HUES64 (cell line): Measurements from ENCODE around the gene DNAH17.

Experiments used
- H3K27ac ChIP-seq: 2 replicates; pipeline ENCODE4 v1.7.0; 2013; ENCODE audit warnings: low read depth, low read length, inconsistent platforms
- H3K27me3 ChIP-seq: 2 replicates; pipeline ENCODE4 v1.6.1; 2013; ENCODE audit warnings: mild to moderate bottlenecking, low read length; ENCODE audit not compliant: insufficient read depth
- H3K36me3 ChIP-seq: 2 replicates; pipeline ENCODE4 v1.6.1; 2013; ENCODE audit warnings: mild to moderate bottlenecking, low read length; ENCODE audit not compliant: insufficient read depth
- H3K4me1 ChIP-seq: 2 replicates; pipeline ENCODE4 v1.6.1; 2013; ENCODE audit warnings: mild to moderate bottlenecking, low read length, moderate library complexity; ENCODE audit not compliant: insufficient read depth
- H3K4me3 ChIP-seq: 2 replicates; pipeline ENCODE4 v1.5.1; 2013; ENCODE audit warnings: mild to moderate bottlenecking, low read length, moderate library complexity
- H3K9ac ChIP-seq: 2 replicates; pipeline ENCODE4 v1.6.1; 2013; ENCODE audit warnings: mild to moderate bottlenecking, low read depth, low read length
- H3K9me3 ChIP-seq: 2 replicates; pipeline ENCODE4 v1.6.1; 2013; ENCODE audit warnings: low read depth, low read length; ENCODE audit not compliant: insufficient read depth
- WGBS: fragments of 150-250, 120-280 bp; methylation state at CpG from one replicate; pipeline ENCODE4 v1.1.7; 2013; ENCODE audit warnings: missing lambda C conversion rate; 5-methylcytosine and 5-hydroxymethylcytosine counted together

The DNAH17 gene

DNA sequence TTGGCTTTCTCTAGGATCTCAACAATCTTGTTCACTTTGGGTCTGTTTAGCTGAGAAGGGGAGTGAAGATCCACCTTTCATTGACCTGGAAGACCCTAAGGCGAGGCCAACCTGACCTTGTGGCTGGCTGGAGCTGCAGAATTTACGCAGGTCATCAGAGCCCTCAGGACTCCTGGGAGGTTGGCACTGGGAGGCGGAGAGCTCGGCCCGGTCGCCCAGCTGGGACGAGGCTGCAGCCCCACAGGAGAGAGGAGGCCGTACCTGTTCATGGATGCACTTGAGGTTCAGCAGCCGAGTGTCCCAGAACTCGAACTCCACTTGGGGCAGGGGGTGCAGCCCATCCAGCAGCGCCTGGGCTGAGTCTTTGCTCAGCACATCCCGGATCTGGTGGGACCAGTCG lies 5.9 kb downstream of the DNAH17 start:
- 93% methylated on average over 13 of the region's 13 CpGs for WGBS
- Histone ChIP-seq H3K27me3 (no peaks in the 10 kb centered on the region), H3K9me3 (no peaks in the 10 kb centered on the region), H3K4me3 (no peak overlapping the region), H3K27ac (no peak overlapping the region), H3K36me3 (no peaks in the 10 kb centered on the region), H3K4me1 (no peaks in the 10 kb centered on the region; the same call in 1 of the 2 replicates), H3K9ac (no peak overlapping the region)

- no peaks in the 10 kb centered on the region for H3K27me3 ChIP-seq
- WGBS, result 90% methylated on average over 16 of the region's 16 CpGs
- H3K27ac ChIP-seq, result no peak overlapping the region
Measured at GRCh38 chr17:78568494-78569115, 8.6 kb downstream of the DNAH17 start.

DNA sequence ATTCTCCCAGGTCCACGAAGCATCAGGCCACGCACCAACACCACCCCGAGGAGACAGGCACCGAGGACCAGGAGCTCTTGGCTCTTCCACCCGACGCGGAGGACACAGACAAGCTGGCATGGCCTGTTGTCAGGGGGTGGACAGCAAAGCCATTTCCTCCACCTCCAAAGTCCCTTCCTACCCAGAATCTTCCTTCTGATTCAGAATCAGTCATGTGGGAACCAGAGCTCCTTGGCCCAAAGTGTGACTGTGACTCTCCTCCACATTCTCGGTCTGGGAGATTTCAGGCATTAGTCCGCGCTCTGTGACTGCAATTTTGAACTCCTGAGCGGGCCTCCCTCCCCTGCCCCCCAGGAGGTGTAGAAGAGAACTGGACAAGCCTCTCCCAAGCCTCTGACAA lies 9.2 kb downstream of the DNAH17 start:
- WGBS, result 90% methylated on average over 11 of the region's 11 CpGs
- no peak overlapping the region for H3K27ac ChIP-seq
- no peaks in the 10 kb centered on the region for H3K36me3 ChIP-seq
- no peaks in the 10 kb centered on the region for H3K9me3 ChIP-seq
- H3K27me3 ChIP-seq, result no peaks in the 10 kb centered on the region
- no peaks in the 10 kb centered on the region for H3K4me1 ChIP-seq
- H3K9ac ChIP-seq, result no peak overlapping the region
- H3K4me3 ChIP-seq, result no peak overlapping the region

More at GRCh38 chr17:78568494-78569115, 8.6 kb downstream of the DNAH17 start:
- H3K9ac ChIP-seq, result no peak overlapping the region
- no peaks in the 10 kb centered on the region for H3K36me3 ChIP-seq
- H3K9me3 ChIP-seq, result no peaks in the 10 kb centered on the region
- no peaks in the 10 kb centered on the region for H3K4me1 ChIP-seq
- H3K4me3 ChIP-seq, result no peak overlapping the region

- no peaks in the 10 kb centered on the region for H3K36me3 ChIP-seq
- H3K4me1 ChIP-seq, result no peaks in the 10 kb centered on the region
- 92% methylated on average over 10 of the region's 10 CpGs for WGBS
- H3K27me3 ChIP-seq, result no peaks in the 10 kb centered on the region
- no peak overlapping the region for H3K27ac ChIP-seq
- no peak overlapping the region for H3K9ac ChIP-seq
- no peaks in the 10 kb centered on the region for H3K9me3 ChIP-seq
- H3K4me3 ChIP-seq, result no peak overlapping the region
Measured at GRCh38 chr17:78566947-78567346, 10.2 kb downstream of the DNAH17 start.

- no peaks in the 10 kb centered on the region for H3K36me3 ChIP-seq
- no peaks in the 10 kb centered on the region for H3K27me3 ChIP-seq
- no peak overlapping the region for H3K27ac ChIP-seq
- H3K9ac ChIP-seq, result no peak overlapping the region
- 93% methylated on average over 21 of the region's 22 CpGs for WGBS
- H3K4me3 ChIP-seq, result no peak overlapping the region
- H3K9me3 ChIP-seq, result no peaks in the 10 kb centered on the region
- H3K4me1 ChIP-seq, result no peaks in the 10 kb centered on the region
Measured at GRCh38 chr17:78563189-78564145, 13.7 kb downstream of the DNAH17 start.

DNA sequence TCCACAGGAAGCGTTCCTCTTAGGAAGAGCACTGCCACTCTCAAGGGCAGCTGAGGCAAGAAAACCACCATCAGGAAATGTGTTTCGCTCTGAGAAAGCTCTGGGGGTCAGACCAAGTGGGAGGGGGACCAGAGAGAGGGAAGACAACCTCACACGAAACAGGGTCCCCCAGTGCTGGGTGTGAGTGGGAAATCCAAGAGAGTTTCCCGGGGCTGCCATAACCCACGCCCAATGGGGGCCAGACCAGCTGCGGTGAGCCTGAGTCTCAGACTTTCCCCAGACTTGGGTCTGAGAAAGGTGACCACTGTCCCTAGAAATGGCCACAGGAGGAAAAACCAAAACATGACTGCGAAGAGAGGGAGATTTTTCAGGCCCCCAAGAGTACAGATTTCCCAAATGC lies 14.5 kb downstream of the DNAH17 start:
- no peak overlapping the region for H3K4me3 ChIP-seq
- H3K27ac ChIP-seq, result no peak overlapping the region
- no peak overlapping the region for H3K9ac ChIP-seq
- H3K27me3 ChIP-seq, result no peaks in the 10 kb centered on the region
- no peaks in the 10 kb centered on the region for H3K36me3 ChIP-seq
- H3K9me3 ChIP-seq, result no peaks in the 10 kb centered on the region
- 95% methylated on average over 7 of the region's 7 CpGs for WGBS
- H3K4me1 ChIP-seq, result no peaks in the 10 kb centered on the region

DNA sequence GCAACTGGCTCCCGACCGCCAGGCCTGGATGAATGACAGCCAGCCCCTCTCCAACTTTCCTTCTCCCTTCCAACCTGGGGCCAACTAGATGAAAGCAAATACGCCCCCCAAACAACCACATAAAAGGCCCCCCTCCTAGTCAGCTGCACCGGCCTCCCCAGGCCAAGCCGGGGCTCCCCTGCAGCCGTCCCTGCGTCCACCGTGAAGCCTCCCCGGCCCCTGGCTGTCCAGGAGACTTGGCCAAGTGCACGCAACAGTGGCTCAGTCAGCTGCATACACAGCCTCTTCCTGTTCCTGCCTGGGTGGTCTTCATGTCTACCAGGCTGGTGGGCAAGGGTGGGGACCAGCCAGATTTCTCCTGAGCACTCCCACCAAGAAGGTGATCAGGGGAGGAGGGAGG lies 16.0 kb downstream of the DNAH17 start:
- no peak overlapping the region for H3K9ac ChIP-seq
- no peaks in the 10 kb centered on the region for H3K36me3 ChIP-seq
- no peak overlapping the region for H3K4me3 ChIP-seq
- no peaks in the 10 kb centered on the region for H3K27me3 ChIP-seq
- H3K9me3 ChIP-seq, result no peaks in the 10 kb centered on the region
- H3K27ac ChIP-seq, result no peak overlapping the region
- WGBS, result 87% methylated on average over 10 of the region's 10 CpGs
- no peaks in the 10 kb centered on the region for H3K4me1 ChIP-seq

DNA sequence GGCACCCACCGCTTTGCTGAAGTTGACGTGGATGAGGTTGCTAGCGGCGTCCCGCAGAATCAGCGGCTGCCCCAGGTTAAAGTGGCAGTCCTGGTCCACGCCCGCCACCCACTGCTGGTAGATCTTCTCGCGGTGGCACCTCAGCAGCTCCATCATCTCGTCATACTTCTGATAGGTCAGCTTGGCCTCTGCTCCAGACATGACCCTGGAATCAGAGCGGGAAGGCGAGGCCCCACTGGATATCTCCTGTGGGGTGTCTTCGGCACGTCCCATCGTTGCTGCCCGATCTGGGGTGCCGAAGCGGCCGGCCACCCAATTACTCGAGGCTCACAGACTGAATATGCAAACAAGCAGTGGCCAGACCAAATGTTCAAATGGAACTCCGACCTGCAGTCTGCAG lies 16.5 kb downstream of the DNAH17 start:
- Histone ChIP-seq H3K9me3 (no peaks in the 10 kb centered on the region), H3K36me3 (no peaks in the 10 kb centered on the region), H3K27me3 (no peaks in the 10 kb centered on the region), H3K4me1 (no peaks in the 10 kb centered on the region), H3K9ac (no peak overlapping the region), H3K4me3 (no peak overlapping the region), H3K27ac (no peak overlapping the region)
- 96% methylated on average over 22 of the region's 22 CpGs for WGBS

- no peaks in the 10 kb centered on the region for H3K4me1 ChIP-seq
- no peak overlapping the region for H3K9ac ChIP-seq
- no peaks in the 10 kb centered on the region for H3K36me3 ChIP-seq
- H3K9me3 ChIP-seq, result no peaks in the 10 kb centered on the region
- 76% methylated on average over 17 of the region's 17 CpGs for WGBS
- H3K27me3 ChIP-seq, result no peaks in the 10 kb centered on the region
- no peak overlapping the region for H3K27ac ChIP-seq
- no peak overlapping the region for H3K4me3 ChIP-seq
Measured at GRCh38 chr17:78559749-78560368, 17.3 kb downstream of the DNAH17 start.

DNA sequence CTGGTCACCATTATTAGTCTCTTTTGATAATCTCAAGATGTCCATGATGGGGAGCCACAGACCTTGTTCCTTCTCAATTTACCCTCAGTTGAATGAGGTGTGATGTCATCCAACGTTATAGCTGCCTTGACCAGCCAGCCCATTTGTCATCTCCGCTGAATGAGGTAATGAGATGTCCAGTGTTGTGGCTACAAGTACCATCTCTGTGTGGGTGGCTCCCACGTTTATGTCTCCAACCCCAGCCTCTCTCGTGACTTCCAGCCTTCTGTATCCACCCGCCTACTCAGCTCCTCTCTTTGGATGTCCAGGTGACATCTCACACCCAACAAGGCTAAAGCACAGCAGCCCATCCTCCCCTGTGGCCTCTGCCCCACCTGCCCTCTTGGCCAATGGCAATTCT lies 18.2 kb downstream of the DNAH17 start:
- H3K9ac ChIP-seq, result no peak overlapping the region
- H3K9me3 ChIP-seq, result no peaks in the 10 kb centered on the region
- no peak overlapping the region for H3K4me3 ChIP-seq
- H3K36me3 ChIP-seq, result no peaks in the 10 kb centered on the region
- 93% methylated on average over 5 of the region's 5 CpGs for WGBS
- no peak overlapping the region for H3K27ac ChIP-seq
- H3K27me3 ChIP-seq, result no peaks in the 10 kb centered on the region
- no peaks in the 10 kb centered on the region for H3K4me1 ChIP-seq

GRCh38 chr17:78558181-78558850 lies 18.9 kb downstream of the DNAH17 start:
- no peaks in the 10 kb centered on the region for H3K27me3 ChIP-seq
- H3K4me3 ChIP-seq, result no peak overlapping the region
- no peaks in the 10 kb centered on the region for H3K4me1 ChIP-seq
- 93% methylated on average over 10 of the region's 10 CpGs for WGBS
- H3K9ac ChIP-seq, result no peak overlapping the region
- no peak overlapping the region for H3K27ac ChIP-seq
- H3K36me3 ChIP-seq, result no peaks in the 10 kb centered on the region
- no peaks in the 10 kb centered on the region for H3K9me3 ChIP-seq
